ENCODE results near the gene PKDCC. TPM values are rescaled to one million over a fixed set of nuclear protein-coding genes. Genes with fewer than 3 reads are reported as not detected.

The PKDCC gene
- total and polyA plus RNA-seq, 2 of the 8 experiments (the other 6 are each of a cell fraction or from before 2014, with no cell fraction given) = 49.9 to 80.1 TPM

GRCh38 chr2:42091671-42092070, 43.9 kb downstream of the PKDCC start:
- Histone ChIP-seq H3K27me3 (replicated peaks in 1 of 4; ENCODE audit: control insufficient read depth in 3 of 4, extremely low read depth in 1 of 4, insufficient read depth in 3 of 4, low read length in 3 of 4) (peaks cover 0 to 5% (median 1%) of the 10 kb centered on the region in 4 experiments; a peak in 4 of 7 replicates), H2BK12ac (ENCODE audit: low read depth, low read length) (peak overlapping the region; percentile 43; the same call in 1 of the 2 replicates), H3K9ac (replicated peaks in 1 of 4; ENCODE audit: extremely low read depth in 1 of 4, low read depth in 3 of 4, low read length in 3 of 4) (no peak overlapping the region), H4K8ac (ENCODE audit: extremely low read depth, insufficient read depth, low read length) (peak overlapping the region; percentile 3; the same call in 1 of the 2 replicates), H3K36me3 (ENCODE audit: control insufficient read depth in 2 of 4, insufficient read depth in 4 of 4, low read length in 3 of 4) (no peaks in the 10 kb centered on the region), H3K56ac (replicated peaks; ENCODE audit: insufficient read length, low read depth, low read length) (no peak overlapping the region), H4K20me1 (replicated peaks in 1 of 2; ENCODE audit: control insufficient read depth in 1 of 2, insufficient read depth in 2 of 2, low read length in 2 of 2) (peaks cover 0 to 2% of the 10 kb centered on the region in 2 experiments), H4K5ac (ENCODE audit: insufficient read length, low read depth, low read length) (no peak overlapping the region), H3K18ac (ENCODE audit: extremely low read depth, low read length) (no peak overlapping the region), H2BK120ac (replicated peaks; ENCODE audit: low read depth, low read length) (no peak overlapping the region), H3K9me3 (ENCODE audit: insufficient read depth in 2 of 2, low read depth in 1 of 2, low read length in 1 of 2) (no peaks in the 10 kb centered on the region), H2BK15ac (ENCODE audit: low read length) (no peak overlapping the region), H3K79me1 (ENCODE audit: low read depth, low read length) (no peaks in the 10 kb centered on the region), H2BK5ac (ENCODE audit: low read depth, low read length) (no peak overlapping the region), H3K79me2 (ENCODE audit: control insufficient read depth in 1 of 2, insufficient read depth in 2 of 2, low read length in 2 of 2) (no peaks in the 10 kb centered on the region), H2AK5ac (ENCODE audit: low read depth, low read length) (no peak overlapping the region; the same call in 1 of the 2 replicates), H3K14ac (ENCODE audit: insufficient read length) (no peak overlapping the region), H3K4me2 (ENCODE audit: insufficient read depth in 1 of 2, low read depth in 2 of 2, low read length in 2 of 2) (peak overlapping the region in 1 of 2 experiments; percentile 17; a peak in 1 of 4 replicates), H3K4ac (replicated peaks; ENCODE audit: insufficient read length, low read depth, low read length) (no peak overlapping the region), H3K27ac (ENCODE audit: low read depth, low read length) (no peak overlapping the region), H2BK20ac (ENCODE audit: low read length) (0 out of 2 replicates have a peak overlapping the region, but pooled peaks have one; percentile 72), H3K23me2 (ENCODE audit: low read depth, low read length) (no peaks in the 10 kb centered on the region), H4K91ac (replicated peaks; ENCODE audit: insufficient read length, low read length) (no peak overlapping the region), H2AFZ (ENCODE audit: low read length) (no peak overlapping the region), H3K4me3 (ENCODE audit: extremely low read depth in 1 of 4, insufficient read depth in 2 of 4, low read depth in 3 of 4, low read length in 4 of 4) (no peak overlapping the region), H3K23ac (ENCODE audit: insufficient read length) (no peak overlapping the region), H3K4me1 (replicated peaks in 1 of 4; ENCODE audit: control insufficient read depth in 3 of 4, insufficient read depth in 4 of 4, low read length in 3 of 4) (peaks cover 0 to 15% (median 4%) of the 10 kb centered on the region in 4 experiments; a peak in 4 of 7 replicates)
- DNase-seq (ENCODE audit: low read depth in 1 of 2, low spot score in 2 of 2) (no peak), FAIRE-seq (no peak)
- ChIA-PET CTCF (ENCODE audit: partially characterized antibody) (interaction anchor here (0.7 to 25.9 kb wide), 20 partner anchors 9 to 285 kb away, joined by 3 to 890 read pairs (median 4); partner anchors contain the start of gene PKDCC), POLR2A (ENCODE audit: partially characterized antibody) (interaction anchor here (1.0 to 1.4 kb wide), 2 partner anchors 67 to 137 kb away, joined by 3 read pairs; no protein-coding TSS in a partner anchor)
- 90% methylated on average over 3 of the region's 3 CpGs; no CpG with 5 or more reads in 1 of the 2 experiments for WGBS, 2 experiments (ENCODE audit: extremely low coverage in 1 of 2, insufficient coverage in 1 of 2, insufficient read length in 1 of 2, insufficient replicate concordance in 2 of 2, low coverage in 1 of 2, low lambda C conversion rate in 2 of 2, missing lambda C conversion rate in 1 of 2)
- no peak for TF ChIP-seq TEAD4 (IDR thresholded peaks at IDR 0.05; ENCODE audit: low read depth, low read length)
- TF ChIP-seq TAF1 (IDR thresholded peaks at IDR 0.05; ENCODE audit: low read depth, low read length) = no peak
- TF ChIP-seq SIN3A (conservative IDR thresholded peaks at IDR 0.05 in 1 of 2, IDR thresholded peaks at IDR 0.05 in 1 of 2; ENCODE audit: low read depth in 1 of 2, low read length in 2 of 2) = no peak
- TF ChIP-seq ATF2 (IDR thresholded peaks at IDR 0.05; ENCODE audit: low read length) = no peak
- no peak for TF ChIP-seq SIRT6 (IDR thresholded peaks at IDR 0.05; ENCODE audit: low read length)
- no peak for TF ChIP-seq SUZ12 (IDR thresholded peaks at IDR 0.05; ENCODE audit: low read length)
- no peak for TF ChIP-seq ASH2L (IDR thresholded peaks at IDR 0.05; ENCODE audit: low read length)
- no peak for TF ChIP-seq SAP30 (IDR thresholded peaks at IDR 0.05; ENCODE audit: insufficient read depth, insufficient replicate concordance, low read length)
- TF ChIP-seq MAFK (IDR thresholded peaks at IDR 0.05; ENCODE audit: low read depth, low read length) = no peak
- no peak for TF ChIP-seq PHF8 (conservative IDR thresholded peaks at IDR 0.05; ENCODE audit: low read depth, low read length)
- no peak for TF ChIP-seq GABPA (IDR thresholded peaks at IDR 0.05; ENCODE audit: borderline replicate concordance, insufficient read depth, low read length)
